GM23338 (cell line): ENCODE data around the gene ANKRD23.

Experiments
- EZH2phosphoT487 ChIP-seq: fragments of 200-600 bp; sonication (generic); IDR thresholded peaks from one replicate; pipeline ENCODE4 v1.8.1; 2018; ENCODE audit warnings: antibody characterized with exemption; ENCODE audit not compliant: unreplicated experiment
- POLR2AphosphoS5 ChIP-seq: IDR thresholded peaks from 2 replicates; pipeline ENCODE4 v1.6.1; 2016; ENCODE audit warnings: antibody characterized with exemption, low read depth
- TF ChIP-seq, protein P1 (sequence below), 2 experiments: fragments of 200-600 bp in 1 of 2; sonication (generic) in 1 of 2; conservative IDR thresholded peaks; 2 replicates each; pipeline versions ENCODE4 v1.5.1 to v1.6.1; 2016 to 2017; ENCODE audit warnings: antibody characterized with exemption in 2 of 2, low read depth in 2 of 2, mild to moderate bottlenecking in 2 of 2, moderate library complexity in 1 of 2

DNA sequence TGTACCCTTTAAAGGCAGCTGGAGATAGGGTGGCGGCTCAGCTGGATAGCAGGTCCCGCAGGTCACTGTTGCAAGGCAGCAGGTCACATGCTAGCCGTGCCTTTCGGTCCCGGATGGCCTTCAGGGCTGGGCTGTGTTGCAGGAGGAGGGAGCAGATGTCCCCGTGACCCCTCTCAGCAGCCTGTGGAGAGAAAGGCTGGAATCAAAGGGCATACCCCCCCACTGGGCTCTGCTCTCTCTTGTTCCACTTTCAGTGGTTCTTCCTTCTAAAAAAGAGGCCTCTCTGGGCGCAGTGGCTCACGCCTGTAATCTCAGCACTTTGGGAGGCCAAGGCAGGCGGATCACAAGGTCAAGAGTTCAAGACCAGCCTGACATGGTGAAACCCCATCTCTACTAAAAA lies 4.4 kb upstream of the ANKRD23 start:
- TF ChIP-seq, protein P1, sequence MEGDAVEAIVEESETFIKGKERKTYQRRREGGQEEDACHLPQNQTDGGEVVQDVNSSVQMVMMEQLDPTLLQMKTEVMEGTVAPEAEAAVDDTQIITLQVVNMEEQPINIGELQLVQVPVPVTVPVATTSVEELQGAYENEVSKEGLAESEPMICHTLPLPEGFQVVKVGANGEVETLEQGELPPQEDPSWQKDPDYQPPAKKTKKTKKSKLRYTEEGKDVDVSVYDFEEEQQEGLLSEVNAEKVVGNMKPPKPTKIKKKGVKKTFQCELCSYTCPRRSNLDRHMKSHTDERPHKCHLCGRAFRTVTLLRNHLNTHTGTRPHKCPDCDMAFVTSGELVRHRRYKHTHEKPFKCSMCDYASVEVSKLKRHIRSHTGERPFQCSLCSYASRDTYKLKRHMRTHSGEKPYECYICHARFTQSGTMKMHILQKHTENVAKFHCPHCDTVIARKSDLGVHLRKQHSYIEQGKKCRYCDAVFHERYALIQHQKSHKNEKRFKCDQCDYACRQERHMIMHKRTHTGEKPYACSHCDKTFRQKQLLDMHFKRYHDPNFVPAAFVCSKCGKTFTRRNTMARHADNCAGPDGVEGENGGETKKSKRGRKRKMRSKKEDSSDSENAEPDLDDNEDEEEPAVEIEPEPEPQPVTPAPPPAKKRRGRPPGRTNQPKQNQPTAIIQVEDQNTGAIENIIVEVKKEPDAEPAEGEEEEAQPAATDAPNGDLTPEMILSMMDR (conservative IDR thresholded peaks at IDR 0.05; ENCODE audit: low read depth in 2 of 2): no peak
- TF ChIP-seq POLR2AphosphoS5 (no peak), EZH2phosphoT487 (no peak)
